ENCODE measurements around the gene MMP26.

Gene MMP26

GRCh38 chr11:4727171-4727570, 22.6 kb downstream of the MMP26 start:
- no peak for DNase-seq

DNA sequence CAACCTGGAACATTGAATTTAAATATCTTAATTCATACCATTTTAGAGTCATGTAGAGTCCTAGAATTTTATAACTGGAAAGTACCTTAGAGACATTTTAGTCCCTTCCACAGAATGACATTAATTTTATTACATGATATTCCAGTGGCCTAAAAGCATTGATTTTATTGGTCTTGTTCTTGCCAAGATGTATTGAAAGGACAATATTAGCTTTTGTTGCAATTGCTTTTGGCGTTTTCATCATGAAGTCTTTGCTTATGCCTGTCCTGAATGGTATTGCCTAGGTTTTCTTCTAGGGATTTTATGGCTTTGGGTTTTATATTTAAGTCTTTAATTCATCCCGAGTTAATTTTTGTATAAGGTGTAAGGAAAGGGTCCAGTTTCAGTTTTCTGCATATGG, 36.2 kb downstream of the MMP26 start:
- DNase-seq: no peak

DNA sequence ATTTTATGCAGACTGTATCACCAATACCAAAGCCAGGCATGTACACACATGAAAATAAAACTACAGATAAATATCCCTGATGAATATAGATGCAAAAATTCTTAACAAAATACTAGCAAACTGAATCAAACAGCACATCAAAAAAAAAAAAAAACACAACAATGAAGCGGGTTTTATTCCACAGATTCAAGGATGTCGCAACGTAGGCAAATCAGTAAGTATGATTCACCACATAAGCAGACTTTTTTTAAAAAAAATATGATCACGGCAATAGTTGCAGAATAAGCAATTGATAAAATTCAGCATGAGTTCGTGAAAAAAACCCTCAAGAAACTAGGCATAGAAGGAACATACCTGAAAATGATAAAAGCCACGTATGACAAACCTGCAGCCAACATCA, 43.9 kb downstream of the MMP26 start:
- DNase-seq: no peak

- no peak for DNase-seq
These were observed 46.6 kb downstream of the MMP26 start for GRCh38 chr11:4751201-4751600.
